Endodermal cell (in vitro differentiated cells): Measurements from ENCODE around the gene EGFLAM. TPM values are rescaled to one million over a fixed set of nuclear protein-coding genes. Genes with fewer than 3 reads are reported as not detected.

Experiments
- DNase-seq: peaks from one replicate; pipeline ENCODE4 v3.0.0-alpha.2; 2017
- H3K27ac ChIP-seq: 2 replicates; pipeline ENCODE4 v1.5.1; 2013; ENCODE audit warnings: mild to moderate bottlenecking, low read depth, low read length, moderate library complexity
- H3K27me3 ChIP-seq: 2 replicates; pipeline ENCODE4 v1.6.1; 2013; ENCODE audit warnings: mild to moderate bottlenecking, low read length, moderate library complexity; ENCODE audit not compliant: insufficient read depth, control insufficient read depth, poor library complexity, severe bottlenecking
- H3K36me3 ChIP-seq: 2 replicates; pipeline ENCODE4 v1.7.0; 2013; ENCODE audit warnings: mild to moderate bottlenecking, low read length, moderate library complexity; ENCODE audit not compliant: control insufficient read depth, insufficient read depth
- H3K4me1 ChIP-seq: one replicate; pipeline ENCODE4 v1.7.0; 2013; ENCODE audit warnings: low read length; ENCODE audit not compliant: control insufficient read depth, insufficient read depth
- H3K4me3 ChIP-seq: 2 replicates; pipeline ENCODE4 v1.5.1; 2013; ENCODE audit warnings: mild to moderate bottlenecking, low read length, moderate library complexity
- H3K9ac ChIP-seq: 2 replicates; pipeline ENCODE4 v1.6.1; 2013; ENCODE audit warnings: mild to moderate bottlenecking, low read length, moderate library complexity; ENCODE audit not compliant: poor library complexity, severe bottlenecking; ENCODE audit errors: extremely low read depth
- H3K9me3 ChIP-seq: 2 replicates; pipeline ENCODE4 v1.6.1; 2013; ENCODE audit warnings: mild to moderate bottlenecking, low read length, moderate library complexity; ENCODE audit not compliant: control insufficient read depth
- H3K27ac Mint-ChIP-seq: 2 replicates; pipeline ENCODE4 v1.8.0; 2020; ENCODE audit warnings: mixed read lengths
- H3K27me3 Mint-ChIP-seq: 2 replicates; pipeline ENCODE4 v1.8.0; 2021; ENCODE audit warnings: mild to moderate bottlenecking, mixed read lengths; ENCODE audit not compliant: insufficient read depth
- H3K36me3 Mint-ChIP-seq: 2 replicates; pipeline ENCODE4 v1.8.0; 2020; ENCODE audit warnings: low read depth, mixed read lengths
- H3K4me1 Mint-ChIP-seq: 2 replicates; pipeline ENCODE4 v1.8.0; 2020; ENCODE audit warnings: mixed read lengths
- H3K4me3 Mint-ChIP-seq: 2 replicates; pipeline ENCODE4 v1.8.0; 2020; ENCODE audit warnings: mild to moderate bottlenecking, moderate library complexity, mixed read lengths
- H3K9me3 Mint-ChIP-seq: 2 replicates; pipeline ENCODE4 v1.8.0; 2020; ENCODE audit warnings: mild to moderate bottlenecking, mixed read lengths
- WGBS, 2 experiments: methylation state at CpG; one replicate each; pipeline versions ENCODE4 v1.1.5 to v1.1.7; 2013; ENCODE audit warnings: missing lambda C conversion rate in 2 of 2, mixed read lengths in 1 of 2; ENCODE audit not compliant: insufficient coverage in 1 of 2, insufficient read length in 1 of 2; 5-methylcytosine and 5-hydroxymethylcytosine counted together
- total RNA-seq, 2 donors: library from RNA; stranded (reverse); fragmentation: NEBNext Ultra II Directional in 1 of 2; extraction: Animal tissue kit (Norgen Biotek cat#: 25700) in 1 of 2; gene quantifications; 2 replicates in 1 of 2; 3 replicates in 1 of 2; pipeline ENCODE4 v1.2.1, GENCODE V29; 2021
- TF ChIP-seq, protein P1 (sequence below): fragments of 200-600 bp; sonication (generic); conservative IDR thresholded peaks from 2 replicates; pipeline ENCODE4 v1.5.0; 2021; ENCODE audit warnings: antibody characterized with exemption, mild to moderate bottlenecking

The EGFLAM gene
- total RNA-seq, 2 donors from 2014 or later, result 4.4 to 8.8 TPM

DNA sequence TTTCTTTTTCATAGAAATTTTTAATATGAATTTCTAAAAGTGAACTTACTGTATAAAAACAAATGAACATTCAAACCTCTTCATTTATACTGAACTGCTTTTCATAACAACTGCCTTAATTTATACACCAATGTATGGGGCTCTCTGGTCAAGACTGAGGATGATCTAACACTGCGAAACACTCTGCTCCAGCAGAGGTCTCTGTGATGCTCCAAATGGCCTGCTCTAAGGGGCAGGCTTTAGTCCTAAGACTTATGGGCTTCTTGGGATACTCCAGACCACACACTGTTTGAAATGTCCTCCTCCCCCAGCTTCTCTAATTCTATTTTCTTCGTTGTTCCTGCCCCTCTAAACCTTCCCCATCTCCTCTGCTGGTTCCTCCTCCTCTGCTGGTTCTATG, 239.6 kb downstream of the EGFLAM start:
- Mint-ChIP-seq H3K27ac (no peak overlapping the region), H3K36me3 (peaks cover 53% of the 10 kb centered on the region), H3K4me3 (no peak overlapping the region), H3K4me1 (peaks cover 14% of the 10 kb centered on the region), H3K27me3 (no peaks in the 10 kb centered on the region), H3K9me3 (no peaks in the 10 kb centered on the region)
- H3K9me3 ChIP-seq, result no peaks in the 10 kb centered on the region
- peak; percentile 57 for DNase-seq
- no peak overlapping the region for H3K9ac ChIP-seq
- TF ChIP-seq, protein P1, sequence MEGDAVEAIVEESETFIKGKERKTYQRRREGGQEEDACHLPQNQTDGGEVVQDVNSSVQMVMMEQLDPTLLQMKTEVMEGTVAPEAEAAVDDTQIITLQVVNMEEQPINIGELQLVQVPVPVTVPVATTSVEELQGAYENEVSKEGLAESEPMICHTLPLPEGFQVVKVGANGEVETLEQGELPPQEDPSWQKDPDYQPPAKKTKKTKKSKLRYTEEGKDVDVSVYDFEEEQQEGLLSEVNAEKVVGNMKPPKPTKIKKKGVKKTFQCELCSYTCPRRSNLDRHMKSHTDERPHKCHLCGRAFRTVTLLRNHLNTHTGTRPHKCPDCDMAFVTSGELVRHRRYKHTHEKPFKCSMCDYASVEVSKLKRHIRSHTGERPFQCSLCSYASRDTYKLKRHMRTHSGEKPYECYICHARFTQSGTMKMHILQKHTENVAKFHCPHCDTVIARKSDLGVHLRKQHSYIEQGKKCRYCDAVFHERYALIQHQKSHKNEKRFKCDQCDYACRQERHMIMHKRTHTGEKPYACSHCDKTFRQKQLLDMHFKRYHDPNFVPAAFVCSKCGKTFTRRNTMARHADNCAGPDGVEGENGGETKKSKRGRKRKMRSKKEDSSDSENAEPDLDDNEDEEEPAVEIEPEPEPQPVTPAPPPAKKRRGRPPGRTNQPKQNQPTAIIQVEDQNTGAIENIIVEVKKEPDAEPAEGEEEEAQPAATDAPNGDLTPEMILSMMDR, result peak; percentile 65
- peaks cover 100% of the 10 kb centered on the region for H3K36me3 ChIP-seq
- 82 to 86% methylated on average over 2 of the region's 2 CpGs for WGBS, 2 experiments
- no peaks in the 10 kb centered on the region for H3K4me1 ChIP-seq
- H3K27ac ChIP-seq, result no peak overlapping the region
- H3K4me3 ChIP-seq, result no peak overlapping the region
- no peaks in the 10 kb centered on the region for H3K27me3 ChIP-seq

DNA sequence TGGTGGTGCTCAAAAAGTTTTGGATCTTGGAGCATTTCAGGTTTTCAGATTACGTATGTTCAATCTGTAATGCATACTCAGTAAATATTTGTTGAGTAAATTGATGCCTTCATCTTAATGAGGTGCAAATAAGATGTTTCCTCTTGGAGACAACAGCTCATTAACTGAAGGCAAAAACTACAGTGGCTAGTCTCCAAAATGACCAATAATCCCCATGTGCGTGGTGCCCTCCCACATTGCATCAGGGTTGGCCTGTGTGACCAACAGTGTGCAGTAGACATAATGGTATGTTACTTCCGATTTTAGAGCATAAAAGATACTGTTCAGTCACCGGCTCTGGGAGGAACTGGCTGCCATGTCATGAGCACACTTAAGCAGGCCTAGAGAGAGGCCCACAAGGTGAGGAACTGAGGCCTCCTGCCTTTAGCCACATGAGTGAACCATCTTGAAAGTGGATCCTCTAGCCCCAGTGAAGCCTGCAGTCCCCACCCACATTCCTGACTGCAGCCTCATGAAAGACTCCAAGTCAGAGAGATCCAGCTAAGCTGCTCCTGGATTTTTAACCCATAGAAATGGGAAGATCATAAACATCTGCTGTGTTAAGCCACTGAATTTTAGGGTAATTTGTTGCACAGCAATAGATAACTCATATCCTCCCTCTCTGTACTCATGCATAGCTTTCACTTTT, 242.4 kb downstream of the EGFLAM start:
- Mint-ChIP-seq H3K27ac (peak overlapping the region; percentile 78), H3K36me3 (peaks cover 38% of the 10 kb centered on the region), H3K9me3 (no peaks in the 10 kb centered on the region), H3K27me3 (no peaks in the 10 kb centered on the region), H3K4me1 (peaks cover 14% of the 10 kb centered on the region), H3K4me3 (no peak overlapping the region)
- no peak overlapping the region for H3K4me3 ChIP-seq
- H3K9me3 ChIP-seq, result no peaks in the 10 kb centered on the region
- no peaks in the 10 kb centered on the region for H3K27me3 ChIP-seq
- WGBS, 2 experiments, result 94 to 95% methylated on average over 4 of the region's 4 CpGs
- DNase-seq, result peak; percentile 53
- H3K9ac ChIP-seq, result no peak overlapping the region
- peaks cover 100% of the 10 kb centered on the region for H3K36me3 ChIP-seq
- H3K27ac ChIP-seq, result no peak overlapping the region
- H3K4me1 ChIP-seq, result no peaks in the 10 kb centered on the region
- TF ChIP-seq, protein P1, result no peak

DNA sequence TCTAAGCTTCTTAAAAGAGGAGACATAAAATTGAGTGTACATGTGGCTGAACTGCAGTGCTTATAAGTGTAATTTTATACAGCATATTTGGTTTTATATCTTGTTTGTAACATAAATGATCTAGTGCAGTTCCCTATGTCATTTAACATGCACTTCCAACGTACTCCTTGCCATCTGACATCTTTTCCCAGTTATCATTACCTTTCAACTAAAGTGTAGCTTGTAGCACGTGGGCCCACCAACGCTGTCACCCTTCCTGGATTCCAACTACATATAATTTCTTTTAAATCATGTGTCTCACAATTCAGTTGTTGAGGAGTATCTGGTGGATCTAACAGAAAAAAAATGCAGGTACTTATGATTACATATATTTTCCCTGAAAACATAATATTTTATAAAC, 247.9 kb downstream of the EGFLAM start:
- 98 to 100% methylated on average over 1 to 3 of the region's 3 CpGs for WGBS, 2 experiments
- no peaks in the 10 kb centered on the region for H3K9me3 Mint-ChIP-seq

More for the DNA sequence above, 247.9 kb downstream of the EGFLAM start:
- no peak for DNase-seq
- Mint-ChIP-seq H3K36me3 (peaks cover 32% of the 10 kb centered on the region), H3K27ac (no peak overlapping the region), H3K4me1 (peaks cover 2% of the 10 kb centered on the region), H3K27me3 (no peaks in the 10 kb centered on the region), H3K4me3 (no peak overlapping the region)
- no peak overlapping the region for H3K27ac ChIP-seq
- no peak overlapping the region for H3K9ac ChIP-seq
- H3K27me3 ChIP-seq, result no peaks in the 10 kb centered on the region
- TF ChIP-seq, protein P1, result no peak
- no peaks in the 10 kb centered on the region for H3K4me1 ChIP-seq
- no peaks in the 10 kb centered on the region for H3K9me3 ChIP-seq
- H3K4me3 ChIP-seq, result no peak overlapping the region
- peaks cover 99% of the 10 kb centered on the region for H3K36me3 ChIP-seq
